ENCODE results near the gene SLC16A1.

- TF ChIP-seq CTCF (IDR thresholded peaks at IDR 0.05) = no peak
- TF ChIP-seq POLR2A (IDR thresholded peaks at IDR 0.05) = no peak
- TF ChIP-seq EP300 (IDR thresholded peaks at IDR 0.05) = no peak
These were observed 53.8 kb downstream of the SLC16A1 start for GRCh38 chr1:112902221-112902620.

Measured in ovary (tissue), 3 donors.